SK-N-SH (cell line): ENCODE results near the gene RPL12. TPM values are rescaled to one million over a fixed set of nuclear protein-coding genes. Genes with fewer than 3 reads are reported as not detected.

Experiments used
- CTCF ChIA-PET: fragments of 300-600, 350-600 bp; formaldehyde crosslinking; extraction: SDS; loops from one replicate; lab custom pipeline; 2021; lab: Yijun Ruan, JAX
- POLR2A ChIA-PET: fragments of 350-600 bp; sonication (Branson Sonifier 250); formaldehyde crosslinking; extraction: SDS; loops from one replicate; lab custom pipeline; 2020; ENCODE audit warnings: antibody characterized with exemption, inconsistent platforms; lab: Yijun Ruan, JAX
- DNase-seq: peaks from one replicate; pipeline ENCODE4 v3.0.0; 2012
- H2AFZ ChIP-seq: fragments of 200-600 bp; sonication (generic); 2 replicates; pipeline ENCODE4 v1.8.1; 2016; ENCODE audit warnings: antibody characterized with exemption, mild to moderate bottlenecking, low read depth
- H3F3A ChIP-seq: fragments of 200-600 bp; sonication (generic); replicated peaks from 2 replicates; pipeline ENCODE3; 2016; ENCODE audit warnings: antibody characterized with exemption, mild to moderate bottlenecking; ENCODE audit not compliant: insufficient read depth
- H3K27ac ChIP-seq, 2 experiments: fragments of 200-500 bp in 1 of 2; fragments of 200-600 bp in 1 of 2; sonication (Bioruptor generic) in 1 of 2; sonication (generic), shearing (Covaris generic) in 1 of 2; 2 replicates each; pipeline versions ENCODE4 v1.5.1 to v1.6.1; 2014 to 2016; ENCODE audit warnings: low read depth in 2 of 2, inconsistent platforms in 1 of 2, low read length in 1 of 2, mild to moderate bottlenecking in 1 of 2, mixed read lengths in 1 of 2
- H3K27me3 ChIP-seq: fragments of 200-600 bp; sonication (generic), shearing (Covaris generic); 2 replicates; pipeline ENCODE4 v1.6.1; 2016; ENCODE audit warnings: mixed run types; ENCODE audit not compliant: insufficient read depth
- H3K36me3 ChIP-seq, 2 experiments: fragments of 200-500 bp in 1 of 2; fragments of 200-600 bp in 1 of 2; sonication (Bioruptor generic) in 1 of 2; sonication (generic) in 1 of 2; replicated peaks in 1 of 2; 2 replicates each; pipeline versions ENCODE3 to v1.5.1; 2014 to 2016; ENCODE audit warnings: low read length in 1 of 2, mild to moderate bottlenecking in 1 of 2; ENCODE audit not compliant: insufficient read depth in 2 of 2, control insufficient read depth in 1 of 2
- H3K4me1 ChIP-seq, 2 experiments: fragments of 200-500 bp in 1 of 2; fragments of 200-600 bp in 1 of 2; sonication (Bioruptor generic) in 1 of 2; sonication (generic), shearing (Covaris generic) in 1 of 2; 2 replicates each; pipeline versions ENCODE4 v1.5.1 to v1.6.1; 2014 to 2016; ENCODE audit warnings: low read depth in 1 of 2, low read length in 1 of 2, mixed run types in 1 of 2; ENCODE audit not compliant: insufficient read depth in 2 of 2, control insufficient read depth in 1 of 2
- H3K4me2 ChIP-seq: fragments of 200-600 bp; sonication (generic), shearing (Covaris generic); 2 replicates; pipeline ENCODE4 v1.6.1; 2017; ENCODE audit warnings: mixed run types
- H3K4me3 ChIP-seq, 2 experiments: fragments of 200-500 bp in 1 of 2; fragments of 200-600 bp in 1 of 2; sonication (Bioruptor generic) in 1 of 2; sonication (generic), shearing (Covaris generic) in 1 of 2; 2 replicates each; pipeline versions ENCODE4 v1.5.1 to v1.8.1; 2014 to 2016; ENCODE audit warnings: low read depth in 2 of 2, inconsistent platforms in 1 of 2, low read length in 1 of 2, mild to moderate bottlenecking in 1 of 2, mixed read lengths in 1 of 2, moderate library complexity in 1 of 2
- H3K79me2 ChIP-seq: fragments of 200-600 bp; sonication (generic); 2 replicates; pipeline ENCODE4 v1.8.1; 2017; ENCODE audit warnings: mild to moderate bottlenecking; ENCODE audit not compliant: insufficient read depth
- H3K9ac ChIP-seq: fragments of 200-600 bp; sonication (generic); 2 replicates; pipeline ENCODE4 v1.6.1; 2017; ENCODE audit warnings: mixed run types
- H3K9me2 ChIP-seq: fragments of 200-600 bp; sonication (generic); 2 replicates; pipeline ENCODE4 v1.6.1; 2017; ENCODE audit warnings: mixed run types
- H3K9me3 ChIP-seq: fragments of 200-600 bp; sonication (generic); 2 replicates; pipeline ENCODE4 v1.6.1; 2017; ENCODE audit warnings: mixed run types, mild to moderate bottlenecking, moderate library complexity
- H4K20me1 ChIP-seq: fragments of 200-600 bp; sonication (generic); 2 replicates; pipeline ENCODE4 v1.6.1; 2017; ENCODE audit warnings: mild to moderate bottlenecking, mixed run types; ENCODE audit not compliant: insufficient read depth
- CTCF ChIP-seq: fragments of 200-600 bp; sonication (generic); IDR thresholded peaks from 2 replicates; pipeline ENCODE4 v1.6.1; 2017; ENCODE audit warnings: antibody characterized with exemption, mild to moderate bottlenecking, moderate library complexity
- EP300 ChIP-seq, 2 experiments: IDR thresholded peaks; 2 replicates each; pipeline versions ENCODE4 v1.4.0 to v1.6.1; 2012; ENCODE audit warnings: borderline replicate concordance in 1 of 2, low read depth in 1 of 2, low read length in 1 of 2
- FOSL2 ChIP-seq: IDR thresholded peaks from 2 replicates; pipeline ENCODE4 v1.4.0; 2012; ENCODE audit warnings: low read depth, mild to moderate bottlenecking, moderate library complexity, borderline replicate concordance
- FOXJ3 ChIP-seq: sonication (generic); formaldehyde crosslinking; IDR thresholded peaks from 2 replicates; pipeline ENCODE4 v1.5.1; 2020; ENCODE audit warnings: mild to moderate bottlenecking, missing genetic modification reagents
- FOXM1 ChIP-seq: IDR thresholded peaks from 2 replicates; pipeline ENCODE4 v1.4.0; 2012; ENCODE audit warnings: low read depth, mild to moderate bottlenecking
- GABPA ChIP-seq: IDR thresholded peaks from 2 replicates; pipeline ENCODE4 v1.4.0; 2012; ENCODE audit warnings: low read depth, mild to moderate bottlenecking
- MAX ChIP-seq: IDR thresholded peaks from 2 replicates; pipeline ENCODE4 v1.4.0; 2012; ENCODE audit warnings: low read depth
- MEF2A ChIP-seq: IDR thresholded peaks from 2 replicates; pipeline ENCODE4 v1.4.0; 2012; ENCODE audit warnings: low read depth, borderline replicate concordance
- NFIC ChIP-seq: IDR thresholded peaks from 2 replicates; pipeline ENCODE4 v1.4.0; 2012; ENCODE audit warnings: borderline replicate concordance
- PBX3 ChIP-seq: IDR thresholded peaks from 2 replicates; pipeline ENCODE4; 2012
- RAD21 ChIP-seq: IDR thresholded peaks from 2 replicates; pipeline ENCODE4 v1.6.1; 2012; ENCODE audit warnings: mild to moderate bottlenecking, low read length
- SIN3A ChIP-seq: IDR thresholded peaks from 2 replicates; pipeline ENCODE4 v1.6.1; 2012; ENCODE audit warnings: low read depth, mild to moderate bottlenecking, low read length, moderate library complexity, borderline replicate concordance
- SMC3 ChIP-seq: IDR thresholded peaks from 2 replicates; pipeline ENCODE4 v1.6.1; 2012; ENCODE audit warnings: low read depth, low read length, improper control_type of control experiment
- TCF12 ChIP-seq: IDR thresholded peaks from 2 replicates; pipeline ENCODE4 v1.4.0; 2012
- TEAD4 ChIP-seq: IDR thresholded peaks from 2 replicates; pipeline ENCODE4 v1.4.0; 2012; ENCODE audit warnings: mild to moderate bottlenecking, borderline replicate concordance; ENCODE audit not compliant: insufficient read depth
- USF2 ChIP-seq: fragments of 150-350 bp; IDR thresholded peaks from 2 replicates; pipeline ENCODE4 v1.6.1; 2017; ENCODE audit warnings: antibody characterized with exemption, low read length, low read depth, borderline replicate concordance
- YY1 ChIP-seq: IDR thresholded peaks from 2 replicates; pipeline ENCODE4 v1.4.0; 2012; ENCODE audit warnings: low read depth, mild to moderate bottlenecking
- WGBS: methylation state at CpG from one replicate; pipeline ENCODE4 v1.1.6; 2017; ENCODE audit warnings: low lambda C conversion rate; 5-methylcytosine and 5-hydroxymethylcytosine counted together
- polyA plus RNA-seq, 3 experiments: library from polyadenylated mRNA; depleted of rRNA; stranded (reverse); fragments of >200 nt; gene quantifications; 2 replicates each; pipeline ENCODE4 v1.2.3, GENCODE V29; 2012

Gene RPL12
- polyA plus RNA-seq, 1 of the 3 experiments (the other 2 are of a cell fraction), result 3,270 TPM

- Histone ChIP-seq H4K20me1 (no peaks in the 10 kb centered on the region), H3F3A (no peaks in the 10 kb centered on the region), H3K9ac (no peak overlapping the region), H3K27ac (no peak overlapping the region), H3K4me1 (peaks cover 0 to 7% of the 10 kb centered on the region in 2 experiments; a peak in 1 of 4 replicates), H3K27me3 (no peaks in the 10 kb centered on the region), H2AFZ (no peak overlapping the region), H3K4me3 (no peak overlapping the region), H3K9me3 (no peaks in the 10 kb centered on the region), H3K4me2 (no peak overlapping the region), H3K9me2 (no peaks in the 10 kb centered on the region), H3K79me2 (no peaks in the 10 kb centered on the region), H3K36me3 (peaks cover 0 to 22% of the 10 kb centered on the region in 2 experiments)
- ChIA-PET CTCF (interaction anchor here (1.9 kb wide), 1 partner anchor 14 kb away, joined by 4 read pairs; no protein-coding TSS in a partner anchor), POLR2A (no interaction called here)
- WGBS, result 80% methylated on average over 3 of the region's 23 CpGs
- TF ChIP-seq YY1 (no peak), FOXM1 (no peak), MAX (no peak), RAD21 (no peak), FOSL2 (no peak), FOXJ3 (no peak), EP300 (IDR thresholded peaks at IDR 0.05; ENCODE audit: borderline replicate concordance in 1 of 2, low read depth in 1 of 2, low read length in 1 of 2) (no peak), MEF2A (no peak), SMC3 (no peak), PBX3 (no peak), USF2 (no peak), SIN3A (no peak), TEAD4 (no peak), CTCF (no peak), TCF12 (no peak), NFIC (no peak), GABPA (no peak)
- DNase-seq, result no peak
Observed at GRCh38 chr9:127404631-127405030, 46.6 kb downstream of the RPL12 start.
